Large intestine (tissue), 3 donors: ENCODE results near the gene ATP2C1. TPM values are rescaled to one million over a fixed set of nuclear protein-coding genes. Genes with fewer than 3 reads are reported as not detected.

Experiments
- DNase-seq, 2 donors: peaks; one replicate each; pipeline versions ENCODE4 v3.0.0 to v3.0.0-alpha.2; 2013
- H3K27ac ChIP-seq: one replicate; pipeline ENCODE4 v1.5.1; 2013; ENCODE audit warnings: low read length
- H3K27me3 ChIP-seq: 2 replicates; pipeline ENCODE4 v1.6.1; 2013; ENCODE audit warnings: low read length; ENCODE audit not compliant: control insufficient read depth, insufficient read depth
- H3K36me3 ChIP-seq: 2 replicates; pipeline ENCODE4 v1.6.1; 2013; ENCODE audit warnings: low read length; ENCODE audit not compliant: control insufficient read depth, insufficient read depth
- H3K4me1 ChIP-seq: one replicate; pipeline ENCODE4 v1.6.1; 2013; ENCODE audit warnings: low read length; ENCODE audit not compliant: control insufficient read depth, insufficient read depth
- H3K4me3 ChIP-seq: one replicate; pipeline ENCODE4 v1.5.1; 2013; ENCODE audit warnings: low read length
- H3K9me3 ChIP-seq: one replicate; pipeline ENCODE4 v1.6.1; 2013; ENCODE audit warnings: mild to moderate bottlenecking, low read depth, low read length, moderate library complexity; ENCODE audit not compliant: control insufficient read depth
- WGBS: methylation state at CpG from one replicate; pipeline ENCODE4 v1.1.5; 2013; ENCODE audit warnings: low lambda C conversion rate; ENCODE audit not compliant: insufficient coverage; 5-methylcytosine and 5-hydroxymethylcytosine counted together
- polyA plus RNA-seq: library from polyadenylated mRNA; unstranded; fragments of 120-200 nt; gene quantifications from one replicate; pipeline ENCODE4 v1.2.1, GENCODE V29; 2013

Gene ATP2C1
- polyA plus RNA-seq, 1 donor: 66.5 TPM

- no peak for DNase-seq
- H3K27ac ChIP-seq: no peak overlapping the region
- no peaks in the 10 kb centered on the region for H3K27me3 ChIP-seq
- 100% methylated on average over 3 of the region's 4 CpGs for WGBS
- peaks cover 6% of the 10 kb centered on the region for H3K36me3 ChIP-seq
- no peaks in the 10 kb centered on the region for H3K9me3 ChIP-seq
- H3K4me1 ChIP-seq: no peaks in the 10 kb centered on the region
- no peak overlapping the region for H3K4me3 ChIP-seq
Observed at GRCh38 chr3:130935761-130936492, 42.0 kb downstream of the ATP2C1 start.

- Histone ChIP-seq H3K27me3 (no peaks in the 10 kb centered on the region), H3K4me1 (no peaks in the 10 kb centered on the region), H3K27ac (no peak overlapping the region), H3K36me3 (peaks cover 21% of the 10 kb centered on the region), H3K9me3 (no peaks in the 10 kb centered on the region), H3K4me3 (no peak overlapping the region)
- no peak for DNase-seq
Observed at GRCh38 chr3:130939753-130940152, 45.9 kb downstream of the ATP2C1 start.

- Histone ChIP-seq H3K4me3 (no peak overlapping the region), H3K27me3 (no peaks in the 10 kb centered on the region), H3K27ac (no peak overlapping the region), H3K4me1 (no peaks in the 10 kb centered on the region), H3K36me3 (peaks cover 27% of the 10 kb centered on the region), H3K9me3 (no peaks in the 10 kb centered on the region)
- DNase-seq: no peak
Observed at GRCh38 chr3:130941793-130942192, 47.9 kb downstream of the ATP2C1 start.

- no CpG with 5 or more reads among the region's 3 CpGs for WGBS
- Histone ChIP-seq H3K4me1 (no peaks in the 10 kb centered on the region), H3K27ac (no peak overlapping the region), H3K36me3 (peaks cover 33% of the 10 kb centered on the region), H3K27me3 (no peaks in the 10 kb centered on the region), H3K4me3 (no peak overlapping the region), H3K9me3 (no peaks in the 10 kb centered on the region)
- DNase-seq: no peak
Observed at GRCh38 chr3:130946882-130947281, 53.0 kb downstream of the ATP2C1 start.

- no peak for DNase-seq
- H3K9me3 ChIP-seq: no peaks in the 10 kb centered on the region
- H3K36me3 ChIP-seq: peaks cover 31% of the 10 kb centered on the region
- no peak overlapping the region for H3K4me3 ChIP-seq
- H3K4me1 ChIP-seq: no peaks in the 10 kb centered on the region
- no CpG with 5 or more reads among the region's 2 CpGs for WGBS
- no peak overlapping the region for H3K27ac ChIP-seq
- H3K27me3 ChIP-seq: no peaks in the 10 kb centered on the region
Observed at GRCh38 chr3:130948001-130948773, 54.3 kb downstream of the ATP2C1 start.

- no peak for DNase-seq
- peaks cover 31% of the 10 kb centered on the region for H3K36me3 ChIP-seq
- H3K9me3 ChIP-seq: no peaks in the 10 kb centered on the region
- H3K27me3 ChIP-seq: no peaks in the 10 kb centered on the region
- WGBS: no CpG with 5 or more reads among the region's 3 CpGs
- H3K27ac ChIP-seq: no peak overlapping the region
- H3K4me1 ChIP-seq: no peaks in the 10 kb centered on the region
- no peak overlapping the region for H3K4me3 ChIP-seq
Observed at GRCh38 chr3:130948929-130949328, 55.0 kb downstream of the ATP2C1 start.

GRCh38 chr3:130950124-130950523 lies 56.2 kb downstream of the ATP2C1 start:
- Histone ChIP-seq H3K4me3 (no peak overlapping the region), H3K4me1 (no peaks in the 10 kb centered on the region), H3K27me3 (no peaks in the 10 kb centered on the region), H3K27ac (no peak overlapping the region), H3K9me3 (no peaks in the 10 kb centered on the region), H3K36me3 (peaks cover 31% of the 10 kb centered on the region)
- DNase-seq: no peak
- 78% methylated on average over 1 of the region's 2 CpGs for WGBS

GRCh38 chr3:130950641-130951040 lies 56.8 kb downstream of the ATP2C1 start:
- no peak for DNase-seq
- H3K4me1 ChIP-seq: no peaks in the 10 kb centered on the region
- no peak overlapping the region for H3K4me3 ChIP-seq
- H3K36me3 ChIP-seq: peaks cover 34% of the 10 kb centered on the region
- no peak overlapping the region for H3K27ac ChIP-seq
- H3K27me3 ChIP-seq: no peaks in the 10 kb centered on the region
- H3K9me3 ChIP-seq: no peaks in the 10 kb centered on the region

GRCh38 chr3:130955481-130955880 lies 61.6 kb downstream of the ATP2C1 start:
- DNase-seq: no peak
- Histone ChIP-seq H3K27ac (no peak overlapping the region), H3K27me3 (no peaks in the 10 kb centered on the region), H3K36me3 (peaks cover 22% of the 10 kb centered on the region), H3K9me3 (no peaks in the 10 kb centered on the region), H3K4me3 (no peak overlapping the region), H3K4me1 (no peaks in the 10 kb centered on the region)
- 100% methylated on average over 2 of the region's 5 CpGs for WGBS

- H3K4me3 ChIP-seq: no peak overlapping the region
Observed at GRCh38 chr3:130956281-130956680, 62.4 kb downstream of the ATP2C1 start.

GRCh38 chr3:130956721-130957120 lies 62.8 kb downstream of the ATP2C1 start:
- Histone ChIP-seq H3K9me3 (no peaks in the 10 kb centered on the region), H3K36me3 (peaks cover 25% of the 10 kb centered on the region), H3K4me3 (no peak overlapping the region), H3K4me1 (no peaks in the 10 kb centered on the region), H3K27ac (no peak overlapping the region), H3K27me3 (no peaks in the 10 kb centered on the region)
- 89% methylated on average over 3 of the region's 3 CpGs for WGBS
- no peak for DNase-seq

More at GRCh38 chr3:130956281-130956680, 62.4 kb downstream of the ATP2C1 start:
- DNase-seq: no peak
- Histone ChIP-seq H3K27ac (no peak overlapping the region), H3K4me1 (no peaks in the 10 kb centered on the region), H3K9me3 (no peaks in the 10 kb centered on the region), H3K36me3 (peaks cover 23% of the 10 kb centered on the region), H3K27me3 (no peaks in the 10 kb centered on the region)
- WGBS: 83% methylated on average over 1 of the region's 1 CpG
